Vagina (tissue), 2 donors: ENCODE data around the gene HBEGF.

Experiments used
- POLR2A ChIP-seq, 2 donors: fragments of 450-650 bp; IDR thresholded peaks; one replicate each; pipeline ENCODE4 v1.6.1; 2017; ENCODE audit warnings: antibody characterized with exemption in 2 of 2, mild to moderate bottlenecking in 2 of 2, moderate library complexity in 2 of 2
- POLR2AphosphoS5 ChIP-seq, 2 donors: sonication (generic); formaldehyde crosslinking; IDR thresholded peaks; one replicate each; pipeline ENCODE4 v1.9.0; 2017; ENCODE audit warnings: antibody characterized with exemption in 2 of 2, mild to moderate bottlenecking in 2 of 2, low read depth in 1 of 2; ENCODE audit not compliant: insufficient read depth in 1 of 2
- TF ChIP-seq, protein P1 (sequence below), 3 experiments: fragments of 450-650 bp in 2 of 3; fragments of 200-600 bp in 1 of 3; sonication (generic) in 1 of 3; IDR thresholded peaks; one replicate each; pipeline ENCODE4 v1.5.1; 2017 to 2019; ENCODE audit warnings: antibody characterized with exemption in 3 of 3, mild to moderate bottlenecking in 2 of 3, moderate library complexity in 2 of 3

DNA sequence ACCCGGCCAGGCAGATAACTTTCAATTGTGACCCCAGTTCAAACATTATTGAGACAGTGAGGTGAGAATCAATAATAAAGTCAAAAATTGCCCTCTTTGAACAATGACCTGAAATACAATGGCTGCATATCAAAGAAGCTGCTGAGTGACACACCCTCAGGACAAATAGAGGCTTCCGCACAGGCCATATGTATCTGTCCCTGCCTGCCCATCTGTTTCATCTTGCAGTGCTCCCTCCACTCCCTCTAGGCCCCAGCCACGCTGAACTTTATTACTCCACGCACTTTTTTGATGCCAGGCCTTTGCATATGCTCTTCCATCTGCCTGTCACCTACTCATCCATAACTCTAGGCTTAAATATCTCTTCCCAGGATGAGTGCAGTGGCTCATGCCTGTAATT lies 27.6 kb downstream of the HBEGF start:
- TF ChIP-seq, protein P1, sequence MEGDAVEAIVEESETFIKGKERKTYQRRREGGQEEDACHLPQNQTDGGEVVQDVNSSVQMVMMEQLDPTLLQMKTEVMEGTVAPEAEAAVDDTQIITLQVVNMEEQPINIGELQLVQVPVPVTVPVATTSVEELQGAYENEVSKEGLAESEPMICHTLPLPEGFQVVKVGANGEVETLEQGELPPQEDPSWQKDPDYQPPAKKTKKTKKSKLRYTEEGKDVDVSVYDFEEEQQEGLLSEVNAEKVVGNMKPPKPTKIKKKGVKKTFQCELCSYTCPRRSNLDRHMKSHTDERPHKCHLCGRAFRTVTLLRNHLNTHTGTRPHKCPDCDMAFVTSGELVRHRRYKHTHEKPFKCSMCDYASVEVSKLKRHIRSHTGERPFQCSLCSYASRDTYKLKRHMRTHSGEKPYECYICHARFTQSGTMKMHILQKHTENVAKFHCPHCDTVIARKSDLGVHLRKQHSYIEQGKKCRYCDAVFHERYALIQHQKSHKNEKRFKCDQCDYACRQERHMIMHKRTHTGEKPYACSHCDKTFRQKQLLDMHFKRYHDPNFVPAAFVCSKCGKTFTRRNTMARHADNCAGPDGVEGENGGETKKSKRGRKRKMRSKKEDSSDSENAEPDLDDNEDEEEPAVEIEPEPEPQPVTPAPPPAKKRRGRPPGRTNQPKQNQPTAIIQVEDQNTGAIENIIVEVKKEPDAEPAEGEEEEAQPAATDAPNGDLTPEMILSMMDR (IDR thresholded peaks at IDR 0.05), result no peak
- TF ChIP-seq POLR2AphosphoS5 (IDR thresholded peaks at IDR 0.05; ENCODE audit: insufficient read depth in 1 of 2, low read depth in 1 of 2), result no peak
- TF ChIP-seq POLR2A (IDR thresholded peaks at IDR 0.05), result no peak
